Measurements from ENCODE around the gene SLC25A43.
"Not testable (repeated sequence)": the region's sequence is repeated elsewhere in the genome, so short reads cannot be mapped to it uniquely, and the experiment has no call there.

DNA sequence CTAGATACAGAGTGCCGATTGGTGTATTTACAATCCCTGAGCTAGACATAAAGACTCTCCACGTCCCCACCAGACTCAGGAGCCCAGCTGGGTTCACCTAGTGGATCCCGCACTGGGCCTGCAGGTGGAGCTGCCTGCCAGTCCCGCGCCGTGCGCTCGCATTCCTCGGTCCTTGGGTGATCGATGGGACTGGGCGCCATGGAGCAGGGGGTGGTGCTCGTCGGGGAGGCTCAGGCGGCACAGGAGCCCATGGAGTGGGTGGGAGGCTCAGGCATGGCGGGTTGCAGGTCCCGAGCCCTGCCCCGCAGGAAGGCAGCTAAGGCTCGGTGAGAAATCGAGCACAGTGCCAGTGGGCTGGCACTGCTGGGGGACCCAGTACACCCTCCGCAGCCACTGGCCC lies 11.7 kb upstream of the SLC25A43 start:
- not testable (repeated sequence) for TF ChIP-seq TAF1 (IDR thresholded peaks at IDR 0.05; ENCODE audit: low read depth, low read length); SPI1 (IDR thresholded peaks at IDR 0.05; ENCODE audit: low read depth, low read length); POLR2A (IDR thresholded peaks at IDR 0.05; ENCODE audit: low read depth, low read length); POLR2AphosphoS5 (IDR thresholded peaks at IDR 0.05; ENCODE audit: low read depth, low read length); POU2F2 (IDR thresholded peaks at IDR 0.05; ENCODE audit: low read depth, low read length); PAX5 (IDR thresholded peaks at IDR 0.05; ENCODE audit: insufficient read depth, low read length, severe bottlenecking)
